ES-I3 (cell line): ENCODE results near the gene ALOX5AP.
A peak's percentile ranks its signal among the peaks of the same experiment; 100 is the strongest.

Experiments
- H3K36me3 ChIP-seq: 2 replicates; pipeline ENCODE4 v1.6.1; 2013; ENCODE audit warnings: mild to moderate bottlenecking, low read length, control low read depth, moderate library complexity; ENCODE audit not compliant: insufficient read depth
- H3K4me1 ChIP-seq: 2 replicates; pipeline ENCODE4 v1.6.1; 2013; ENCODE audit warnings: mild to moderate bottlenecking, control low read depth, low read length; ENCODE audit not compliant: insufficient read depth
- H3K9ac ChIP-seq: 2 replicates; pipeline ENCODE4 v1.6.1; 2013; ENCODE audit warnings: low read depth, mild to moderate bottlenecking, low read length, moderate library complexity
- H3K9me3 ChIP-seq: 2 replicates; pipeline ENCODE4 v1.6.1; 2013; ENCODE audit warnings: mild to moderate bottlenecking, low read length, moderate library complexity; ENCODE audit not compliant: control insufficient read depth, insufficient read depth

ALOX5AP gene

DNA sequence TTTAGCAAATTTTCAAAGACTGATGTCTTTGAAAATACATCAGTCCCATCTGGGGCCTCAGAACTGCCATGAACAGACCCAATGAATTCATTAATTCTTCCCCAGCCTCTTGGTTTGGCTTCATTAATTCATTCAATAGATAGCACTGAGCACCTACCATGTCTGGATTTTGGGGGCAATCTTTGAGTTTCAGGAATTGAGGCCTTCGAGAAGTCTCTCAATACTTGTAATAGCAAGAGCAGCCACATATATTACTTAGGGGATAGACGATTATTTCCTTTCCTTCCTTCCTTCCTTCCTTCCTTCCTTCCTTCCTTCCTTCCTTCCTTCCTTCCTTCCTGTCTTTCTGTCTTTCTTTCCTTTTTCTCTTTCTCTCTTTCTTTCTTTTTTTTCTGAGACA lies 64.8 kb downstream of the ALOX5AP start:
- no peak overlapping the region for H3K9ac ChIP-seq
- H3K4me1 ChIP-seq: peaks cover 12% of the 10 kb centered on the region; the same call in 1 of the 2 replicates
- H3K36me3 ChIP-seq: no peaks in the 10 kb centered on the region
- no peaks in the 10 kb centered on the region for H3K9me3 ChIP-seq

DNA sequence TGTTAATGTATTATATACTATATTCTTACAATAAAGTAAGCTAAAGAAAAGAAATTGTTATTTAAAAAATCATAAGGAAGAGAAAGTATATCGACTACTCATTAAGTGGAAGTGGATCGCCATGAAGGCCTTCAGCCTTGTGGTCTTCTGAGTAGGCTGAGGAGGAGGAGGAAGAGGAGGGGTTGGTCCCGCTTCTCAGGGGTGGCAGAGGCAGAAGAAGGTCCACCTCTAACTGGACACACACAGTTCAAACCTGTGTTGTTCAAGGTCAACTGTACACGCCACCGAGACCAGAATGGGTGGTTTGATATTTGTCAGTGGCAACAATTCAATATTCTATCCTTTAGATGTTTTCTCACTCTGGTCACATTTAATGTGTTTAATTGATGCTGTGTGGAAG lies 67.2 kb downstream of the ALOX5AP start:
- H3K9me3 ChIP-seq: no peaks in the 10 kb centered on the region
- no peak overlapping the region for H3K9ac ChIP-seq
- H3K4me1 ChIP-seq: peaks cover 16% of the 10 kb centered on the region
- H3K36me3 ChIP-seq: no peaks in the 10 kb centered on the region

DNA sequence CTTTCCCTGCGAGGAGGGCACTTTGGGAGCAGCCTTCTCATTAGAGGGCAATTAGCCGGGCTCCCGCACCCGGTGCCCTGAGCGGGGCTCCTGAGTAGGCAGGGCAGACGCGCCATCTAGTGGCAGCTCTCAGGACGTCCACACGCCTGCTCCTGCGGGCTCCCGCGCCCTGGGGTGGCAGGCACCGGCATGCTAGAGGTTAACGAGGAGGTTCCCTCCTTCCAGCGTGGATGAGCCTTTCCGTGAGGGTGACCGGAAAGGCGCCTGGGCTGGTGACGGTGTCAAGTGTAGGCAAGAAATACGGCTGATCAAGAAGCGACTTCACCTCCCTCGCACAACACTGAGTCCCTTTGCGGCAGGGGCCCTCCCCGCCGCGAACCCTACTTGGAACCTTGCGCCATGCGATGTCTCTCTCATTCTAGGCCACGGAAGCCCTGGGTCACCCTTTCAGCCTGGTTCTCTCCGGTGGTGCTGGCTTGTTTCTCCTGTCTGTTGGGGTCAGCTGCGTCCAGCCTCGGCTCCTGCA lies 67.7 kb downstream of the ALOX5AP start:
- no peaks in the 10 kb centered on the region for H3K9me3 ChIP-seq
- H3K4me1 ChIP-seq: peaks cover 16% of the 10 kb centered on the region
- H3K36me3 ChIP-seq: no peaks in the 10 kb centered on the region
- H3K9ac ChIP-seq: peak overlapping the region; percentile 36; the same call in 1 of the 2 replicates

DNA sequence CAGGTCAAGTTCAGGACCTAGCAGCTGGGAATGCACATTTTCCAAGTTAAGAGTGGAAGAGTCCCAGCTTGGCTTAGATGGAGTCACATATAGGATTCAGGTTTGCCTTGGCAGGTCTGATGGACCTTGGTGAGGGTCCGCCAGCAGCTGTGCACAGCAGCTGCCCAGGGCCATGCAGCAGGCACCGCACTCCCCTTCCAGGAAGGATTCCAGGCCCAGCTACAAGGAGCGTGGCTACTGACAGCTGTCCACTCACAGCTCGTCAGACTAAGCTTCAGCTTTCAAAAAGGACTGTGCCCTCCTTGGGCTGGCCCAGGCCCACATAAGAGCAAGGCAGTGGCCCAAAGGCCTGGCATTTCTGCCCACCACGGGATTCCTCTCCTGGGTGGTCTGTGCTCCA lies 68.4 kb downstream of the ALOX5AP start:
- Histone ChIP-seq H3K9ac (no peak overlapping the region), H3K36me3 (no peaks in the 10 kb centered on the region), H3K4me1 (peaks cover 14% of the 10 kb centered on the region), H3K9me3 (no peaks in the 10 kb centered on the region)

DNA sequence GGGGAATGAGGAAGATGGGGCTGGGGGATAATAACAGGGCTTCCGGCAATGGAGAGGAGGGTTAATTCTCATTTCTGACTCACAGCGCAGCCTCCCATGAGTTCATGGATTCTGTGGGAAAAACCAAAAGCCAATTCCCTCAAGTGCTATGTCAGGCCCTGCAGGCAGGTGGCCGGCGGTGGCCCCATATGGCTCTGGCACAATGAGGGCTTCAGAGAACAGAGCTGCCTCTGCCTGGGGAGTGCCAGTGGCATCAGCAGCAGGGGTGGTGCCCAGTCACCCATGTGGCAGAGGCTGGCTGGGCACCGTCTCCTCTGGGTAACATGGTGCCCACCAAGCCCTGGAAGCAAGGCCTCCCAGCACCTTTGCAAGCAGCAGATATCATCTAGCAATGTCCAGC lies 69.1 kb downstream of the ALOX5AP start:
- H3K9ac ChIP-seq: no peak overlapping the region
- H3K4me1 ChIP-seq: peaks cover 7% of the 10 kb centered on the region
- no peaks in the 10 kb centered on the region for H3K36me3 ChIP-seq
- H3K9me3 ChIP-seq: no peaks in the 10 kb centered on the region

DNA sequence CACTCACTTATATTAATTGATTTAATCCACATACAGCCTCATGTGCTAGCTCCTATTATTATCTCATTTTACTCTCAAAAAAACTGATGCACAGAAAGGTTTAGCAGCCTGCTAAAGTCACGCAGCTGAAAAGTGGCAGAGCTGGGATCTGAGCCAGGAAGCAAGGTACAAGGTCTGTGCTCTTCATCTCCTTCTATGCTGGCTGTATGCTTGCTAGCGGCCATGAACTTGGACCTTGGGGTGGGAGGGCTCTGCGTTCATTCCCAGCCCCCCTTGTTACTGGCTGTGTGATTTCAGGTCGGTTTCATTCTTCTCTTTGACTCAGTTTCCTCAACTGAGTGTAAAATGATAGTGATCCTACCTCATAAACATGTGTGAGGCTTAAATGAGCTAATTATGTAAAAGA lies 69.8 kb downstream of the ALOX5AP start:
- H3K4me1 ChIP-seq: peaks cover 5% of the 10 kb centered on the region; the same call in 1 of the 2 replicates
- H3K9me3 ChIP-seq: no peaks in the 10 kb centered on the region
- H3K9ac ChIP-seq: no peak overlapping the region
- H3K36me3 ChIP-seq: no peaks in the 10 kb centered on the region

DNA sequence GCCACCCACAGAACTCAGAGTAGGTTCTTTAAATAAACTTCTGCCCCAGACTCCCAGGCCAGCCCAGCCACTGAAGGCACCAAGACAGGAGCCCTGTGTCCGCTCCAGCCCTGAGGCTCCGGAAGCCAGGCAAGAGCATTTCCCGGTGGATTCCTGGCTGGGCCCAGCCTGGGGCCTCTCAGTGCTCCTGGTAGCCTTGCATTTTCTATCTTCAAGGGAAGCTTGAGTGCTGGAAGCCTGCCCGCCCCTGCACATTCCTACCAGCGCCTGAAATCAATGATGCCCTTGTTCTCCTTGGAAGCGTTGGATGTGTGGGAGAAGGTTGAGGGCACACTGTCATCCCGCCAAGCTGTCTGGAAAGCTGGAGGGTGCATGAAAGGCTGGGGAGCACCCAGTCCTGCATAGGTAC lies 70.3 kb downstream of the ALOX5AP start:
- Histone ChIP-seq H3K36me3 (no peaks in the 10 kb centered on the region), H3K4me1 (peaks cover 5% of the 10 kb centered on the region; the same call in 1 of the 2 replicates), H3K9me3 (no peaks in the 10 kb centered on the region), H3K9ac (no peak overlapping the region)

DNA sequence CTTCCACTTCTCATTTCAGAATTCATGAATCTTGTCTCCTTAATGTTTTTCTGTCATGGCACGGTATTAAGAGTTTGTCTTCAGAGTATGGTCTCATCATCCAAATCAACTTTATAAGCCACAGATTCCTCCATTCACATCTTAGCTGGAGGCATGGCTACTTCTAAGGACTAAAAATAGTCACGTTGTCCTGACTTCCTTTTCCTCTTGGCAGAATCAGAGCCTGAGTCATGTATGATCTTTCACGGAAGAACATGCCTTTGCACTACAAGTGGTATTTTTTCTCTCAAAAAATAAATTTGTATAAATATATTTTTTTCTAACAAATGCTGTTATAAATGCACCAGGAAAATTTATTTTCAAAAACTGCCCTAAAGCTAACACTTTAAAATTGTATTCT lies 71.4 kb downstream of the ALOX5AP start:
- Histone ChIP-seq H3K36me3 (no peaks in the 10 kb centered on the region), H3K4me1 (peaks cover 5% of the 10 kb centered on the region; the same call in 1 of the 2 replicates), H3K9ac (no peak overlapping the region), H3K9me3 (no peaks in the 10 kb centered on the region)

DNA sequence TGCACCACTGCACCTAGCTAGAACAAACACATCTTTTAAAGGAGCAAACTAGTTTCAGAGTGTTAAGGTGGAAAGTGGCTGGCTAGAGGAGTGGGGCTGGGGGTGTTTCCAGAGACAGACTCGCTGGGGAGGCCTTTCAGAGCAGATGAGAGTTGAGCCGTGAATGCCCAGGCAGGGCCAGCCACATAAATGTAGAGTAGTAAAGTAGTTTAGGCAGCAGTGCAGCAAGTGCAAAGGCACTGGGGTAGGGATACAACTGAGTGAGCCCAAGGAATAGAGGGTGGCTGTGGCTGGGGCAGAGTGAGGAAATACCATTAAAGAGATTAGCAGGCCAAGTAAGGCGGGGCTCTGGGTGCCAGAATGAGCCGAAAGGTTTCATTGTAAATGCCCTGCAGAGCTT lies 72.0 kb downstream of the ALOX5AP start:
- Histone ChIP-seq H3K9ac (no peak overlapping the region), H3K9me3 (no peaks in the 10 kb centered on the region), H3K4me1 (peaks cover 5% of the 10 kb centered on the region; the same call in 1 of the 2 replicates), H3K36me3 (no peaks in the 10 kb centered on the region)

DNA sequence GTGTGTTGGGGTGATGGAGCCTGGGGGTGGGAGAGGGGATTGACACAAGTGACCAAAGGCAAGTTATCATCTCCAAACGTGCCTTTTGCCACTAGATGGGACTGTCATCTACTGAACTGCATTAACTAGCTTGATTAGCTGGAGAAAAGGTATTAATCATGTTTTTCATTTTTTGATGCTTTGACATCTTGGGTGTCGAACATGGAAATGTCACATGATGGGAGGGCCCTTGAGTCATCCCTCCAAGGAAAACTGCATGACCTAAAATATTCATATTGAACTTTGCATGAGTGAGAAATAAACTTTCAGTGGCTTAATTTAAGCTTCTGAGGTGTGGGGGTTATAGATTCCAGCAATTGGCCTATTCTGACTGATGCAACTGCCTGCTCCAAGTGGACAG lies 73.3 kb downstream of the ALOX5AP start:
- Histone ChIP-seq H3K4me1 (peaks cover 5% of the 10 kb centered on the region; the same call in 1 of the 2 replicates), H3K9ac (no peak overlapping the region), H3K36me3 (no peaks in the 10 kb centered on the region), H3K9me3 (no peaks in the 10 kb centered on the region)

DNA sequence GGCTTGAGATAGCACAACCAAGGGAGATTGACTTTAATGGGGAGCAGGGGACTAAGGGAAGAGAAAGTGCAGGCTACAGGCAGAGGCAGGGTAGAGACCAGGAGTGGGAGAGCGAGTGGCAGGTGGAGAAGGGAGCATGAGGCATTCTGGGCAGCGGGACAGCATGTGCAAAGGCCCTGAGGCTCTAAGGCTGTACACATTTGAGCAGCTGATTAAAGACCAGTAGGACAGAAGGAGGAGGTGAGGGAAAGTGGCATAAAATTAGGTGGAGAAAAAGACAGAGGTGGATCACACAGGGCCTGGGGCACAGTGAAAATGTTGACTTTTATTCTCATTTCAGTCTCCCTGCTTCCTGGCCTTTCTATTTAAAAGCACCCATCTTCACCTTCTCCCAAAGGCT lies 74.4 kb downstream of the ALOX5AP start:
- Histone ChIP-seq H3K36me3 (no peaks in the 10 kb centered on the region), H3K9ac (no peak overlapping the region), H3K4me1 (peaks cover 5% of the 10 kb centered on the region; the same call in 1 of the 2 replicates), H3K9me3 (no peaks in the 10 kb centered on the region)

DNA sequence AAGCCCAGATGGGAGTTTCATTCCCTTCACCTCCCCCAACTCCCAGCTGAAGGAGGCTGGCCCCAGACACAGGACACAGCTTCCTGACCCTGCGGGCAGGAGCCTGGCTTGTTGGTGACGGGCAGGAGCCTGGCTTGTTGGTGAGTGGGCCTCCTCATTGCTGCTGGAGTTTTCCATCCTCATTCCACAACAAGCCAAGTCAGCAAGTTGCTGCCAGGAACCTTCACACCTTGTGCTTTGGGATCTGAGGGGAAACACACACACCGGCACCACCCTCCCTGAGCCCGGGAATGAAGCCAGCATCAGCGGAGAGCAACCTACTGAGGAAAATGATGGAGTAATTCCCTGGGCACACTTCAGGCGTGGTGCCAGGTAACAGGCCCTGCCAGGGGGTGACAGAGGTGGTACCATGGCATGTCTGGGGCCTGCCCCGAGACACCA lies 74.9 kb downstream of the ALOX5AP start:
- no peaks in the 10 kb centered on the region for H3K36me3 ChIP-seq
- peaks cover 5% of the 10 kb centered on the region; the same call in 1 of the 2 replicates for H3K4me1 ChIP-seq
- no peaks in the 10 kb centered on the region for H3K9me3 ChIP-seq
- H3K9ac ChIP-seq: no peak overlapping the region

DNA sequence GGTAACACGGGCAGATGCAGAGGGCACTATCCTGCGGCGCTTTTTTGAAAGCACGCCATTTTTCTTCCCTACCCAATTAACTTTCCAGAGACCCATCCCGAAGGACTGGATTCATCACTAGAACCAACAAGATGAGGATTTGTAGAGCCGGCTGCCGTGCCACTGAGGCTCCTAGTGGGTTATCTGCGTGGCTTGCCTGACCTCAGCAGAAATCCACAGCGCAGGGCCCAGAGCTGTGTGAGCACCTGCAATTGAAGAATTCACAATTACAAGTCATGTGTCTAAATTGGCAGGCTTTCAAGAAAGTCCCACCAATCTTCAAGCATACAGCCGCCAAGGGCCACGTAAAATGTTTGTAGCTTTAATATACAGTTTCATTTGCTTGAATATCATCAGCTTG lies 75.5 kb downstream of the ALOX5AP start:
- no peak overlapping the region for H3K9ac ChIP-seq
- H3K9me3 ChIP-seq: no peaks in the 10 kb centered on the region
- H3K36me3 ChIP-seq: no peaks in the 10 kb centered on the region
- peaks cover 3% of the 10 kb centered on the region; the same call in 1 of the 2 replicates for H3K4me1 ChIP-seq
